ENCODE data around the gene CACNA1C.

CACNA1C gene

GRCh38 chr12:2351161-2351560 is 298.4 kb downstream of the CACNA1C start:
- DNase-seq = no peak

GRCh38 chr12:2352203-2352602 is 299.4 kb downstream of the CACNA1C start:
- no peak for DNase-seq

- DNase-seq = no peak
These were observed 300.5 kb downstream of the CACNA1C start for GRCh38 chr12:2353281-2353680.

GRCh38 chr12:2353691-2354090 is 300.9 kb downstream of the CACNA1C start:
- DNase-seq = no peak

- DNase-seq = no peak
These were observed 301.6 kb downstream of the CACNA1C start for GRCh38 chr12:2354151-2354991.

- DNase-seq = no peak
These were observed 302.4 kb downstream of the CACNA1C start for GRCh38 chr12:2355198-2355597.

GRCh38 chr12:2355604-2356003 is 302.8 kb downstream of the CACNA1C start:
- DNase-seq = no peak

GRCh38 chr12:2356601-2357125 is 303.9 kb downstream of the CACNA1C start:
- no peak for DNase-seq

GRCh38 chr12:2358986-2359658 is 306.3 kb downstream of the CACNA1C start:
- peak; percentile 11 for DNase-seq

GRCh38 chr12:2359725-2360629 is 307.2 kb downstream of the CACNA1C start:
- DNase-seq = no peak

GRCh38 chr12:2360630-2361170 is 307.9 kb downstream of the CACNA1C start:
- no peak for DNase-seq

- no peak for DNase-seq
These were observed 311.2 kb downstream of the CACNA1C start for GRCh38 chr12:2363836-2364609.

- peak; percentile 5 for DNase-seq
These were observed 311.9 kb downstream of the CACNA1C start for GRCh38 chr12:2364631-2365051.

GRCh38 chr12:2366711-2367110 is 313.9 kb downstream of the CACNA1C start:
- DNase-seq = no peak

GRCh38 chr12:2372178-2372577 is 319.4 kb downstream of the CACNA1C start:
- DNase-seq = no peak

GRCh38 chr12:2372735-2373134 is 319.9 kb downstream of the CACNA1C start:
- no peak for DNase-seq

- DNase-seq = no peak
These were observed 320.5 kb downstream of the CACNA1C start for GRCh38 chr12:2373307-2373706.

GRCh38 chr12:2374092-2374906 is 321.5 kb downstream of the CACNA1C start:
- DNase-seq = no peak

GRCh38 chr12:2375871-2376270 is 323.1 kb downstream of the CACNA1C start:
- DNase-seq = no peak

GRCh38 chr12:2376908-2377657 is 324.3 kb downstream of the CACNA1C start:
- DNase-seq = no peak
